ENCODE data around the gene TPPP.

GRCh38 chr5:659496-660263 lies 33.5 kb downstream of the TPPP start:
- TF ChIP-seq CTCF (IDR thresholded peaks at IDR 0.05) (no peak), EZH2 (IDR thresholded peaks at IDR 0.05; ENCODE audit: borderline replicate concordance, insufficient read depth, low read depth, low read length, poor library complexity, severe bottlenecking) (no peak)

All from B cell (primary cell).